Thyroid gland (tissue), 4 donors: ENCODE data around the gene SLC26A6.

Experiments used
- CTCF ChIP-seq, 6 experiments: fragments of 200-600 bp in 3 of 6; fragments of 450-650 bp in 3 of 6; sonication (generic) in 3 of 6; IDR thresholded peaks; one replicate each; pipeline ENCODE4 v1.5.1; 2016 to 2019; ENCODE audit warnings: antibody characterized with exemption in 6 of 6, mild to moderate bottlenecking in 2 of 6, inconsistent platforms in 1 of 6, moderate library complexity in 1 of 6
- POLR2A ChIP-seq, 2 donors: fragments of 450-650 bp; IDR thresholded peaks; one replicate each; pipeline ENCODE4 v1.6.1; 2017; ENCODE audit warnings: antibody characterized with exemption in 2 of 2, mild to moderate bottlenecking in 2 of 2, moderate library complexity in 1 of 2

DNA sequence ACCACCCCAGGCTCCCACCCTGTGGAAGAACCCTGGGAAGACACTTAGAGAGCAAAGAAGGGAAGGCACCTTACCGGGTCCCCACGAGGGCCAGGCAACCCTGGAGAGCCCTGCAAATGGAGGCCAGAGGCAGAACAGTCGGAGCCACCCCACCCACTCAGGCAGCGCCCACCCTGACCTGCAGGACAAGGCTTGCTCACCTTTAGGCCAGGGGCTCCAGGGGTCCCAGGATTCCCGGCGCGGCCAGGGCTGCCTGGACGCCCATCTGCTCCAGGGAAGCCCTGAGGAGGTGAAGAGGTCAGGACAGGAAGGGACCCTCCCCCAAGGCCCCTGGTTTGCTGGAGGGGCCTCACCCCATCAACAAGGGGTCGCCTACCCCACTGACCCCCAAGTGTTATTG, 50.4 kb downstream of the SLC26A6 start:
- TF ChIP-seq CTCF (IDR thresholded peaks at IDR 0.05): no peak
- TF ChIP-seq POLR2A (IDR thresholded peaks at IDR 0.05): no peak
